ENCODE data around the gene LDB2. TPM values are rescaled to one million over a fixed set of nuclear protein-coding genes. Genes with fewer than 3 reads are reported as not detected.

The LDB2 gene
- total and polyA plus RNA-seq, 2 experiments from 2014 or later: 48.6 to 80.1 TPM

DNA sequence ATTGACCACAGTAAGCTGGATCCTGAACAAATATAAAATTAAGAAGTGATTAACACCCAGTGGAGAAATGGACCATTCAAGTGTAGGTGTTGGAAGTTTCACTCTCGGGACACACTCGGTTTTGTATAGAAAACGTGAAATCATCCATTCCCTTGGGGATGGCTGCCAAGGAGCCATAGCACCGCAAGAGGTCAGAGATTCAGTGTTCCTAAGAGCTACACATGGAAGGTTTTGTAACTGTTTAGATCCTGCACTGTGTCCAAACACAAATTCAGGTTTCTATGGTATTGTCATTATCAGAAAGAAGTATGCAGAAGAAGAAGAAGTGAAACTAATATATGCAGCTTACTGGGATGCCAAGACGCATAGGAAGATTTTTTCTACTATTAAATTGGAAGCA lies 281.0 kb downstream of the LDB2 start (continued):
- TF ChIP-seq, protein P1, sequence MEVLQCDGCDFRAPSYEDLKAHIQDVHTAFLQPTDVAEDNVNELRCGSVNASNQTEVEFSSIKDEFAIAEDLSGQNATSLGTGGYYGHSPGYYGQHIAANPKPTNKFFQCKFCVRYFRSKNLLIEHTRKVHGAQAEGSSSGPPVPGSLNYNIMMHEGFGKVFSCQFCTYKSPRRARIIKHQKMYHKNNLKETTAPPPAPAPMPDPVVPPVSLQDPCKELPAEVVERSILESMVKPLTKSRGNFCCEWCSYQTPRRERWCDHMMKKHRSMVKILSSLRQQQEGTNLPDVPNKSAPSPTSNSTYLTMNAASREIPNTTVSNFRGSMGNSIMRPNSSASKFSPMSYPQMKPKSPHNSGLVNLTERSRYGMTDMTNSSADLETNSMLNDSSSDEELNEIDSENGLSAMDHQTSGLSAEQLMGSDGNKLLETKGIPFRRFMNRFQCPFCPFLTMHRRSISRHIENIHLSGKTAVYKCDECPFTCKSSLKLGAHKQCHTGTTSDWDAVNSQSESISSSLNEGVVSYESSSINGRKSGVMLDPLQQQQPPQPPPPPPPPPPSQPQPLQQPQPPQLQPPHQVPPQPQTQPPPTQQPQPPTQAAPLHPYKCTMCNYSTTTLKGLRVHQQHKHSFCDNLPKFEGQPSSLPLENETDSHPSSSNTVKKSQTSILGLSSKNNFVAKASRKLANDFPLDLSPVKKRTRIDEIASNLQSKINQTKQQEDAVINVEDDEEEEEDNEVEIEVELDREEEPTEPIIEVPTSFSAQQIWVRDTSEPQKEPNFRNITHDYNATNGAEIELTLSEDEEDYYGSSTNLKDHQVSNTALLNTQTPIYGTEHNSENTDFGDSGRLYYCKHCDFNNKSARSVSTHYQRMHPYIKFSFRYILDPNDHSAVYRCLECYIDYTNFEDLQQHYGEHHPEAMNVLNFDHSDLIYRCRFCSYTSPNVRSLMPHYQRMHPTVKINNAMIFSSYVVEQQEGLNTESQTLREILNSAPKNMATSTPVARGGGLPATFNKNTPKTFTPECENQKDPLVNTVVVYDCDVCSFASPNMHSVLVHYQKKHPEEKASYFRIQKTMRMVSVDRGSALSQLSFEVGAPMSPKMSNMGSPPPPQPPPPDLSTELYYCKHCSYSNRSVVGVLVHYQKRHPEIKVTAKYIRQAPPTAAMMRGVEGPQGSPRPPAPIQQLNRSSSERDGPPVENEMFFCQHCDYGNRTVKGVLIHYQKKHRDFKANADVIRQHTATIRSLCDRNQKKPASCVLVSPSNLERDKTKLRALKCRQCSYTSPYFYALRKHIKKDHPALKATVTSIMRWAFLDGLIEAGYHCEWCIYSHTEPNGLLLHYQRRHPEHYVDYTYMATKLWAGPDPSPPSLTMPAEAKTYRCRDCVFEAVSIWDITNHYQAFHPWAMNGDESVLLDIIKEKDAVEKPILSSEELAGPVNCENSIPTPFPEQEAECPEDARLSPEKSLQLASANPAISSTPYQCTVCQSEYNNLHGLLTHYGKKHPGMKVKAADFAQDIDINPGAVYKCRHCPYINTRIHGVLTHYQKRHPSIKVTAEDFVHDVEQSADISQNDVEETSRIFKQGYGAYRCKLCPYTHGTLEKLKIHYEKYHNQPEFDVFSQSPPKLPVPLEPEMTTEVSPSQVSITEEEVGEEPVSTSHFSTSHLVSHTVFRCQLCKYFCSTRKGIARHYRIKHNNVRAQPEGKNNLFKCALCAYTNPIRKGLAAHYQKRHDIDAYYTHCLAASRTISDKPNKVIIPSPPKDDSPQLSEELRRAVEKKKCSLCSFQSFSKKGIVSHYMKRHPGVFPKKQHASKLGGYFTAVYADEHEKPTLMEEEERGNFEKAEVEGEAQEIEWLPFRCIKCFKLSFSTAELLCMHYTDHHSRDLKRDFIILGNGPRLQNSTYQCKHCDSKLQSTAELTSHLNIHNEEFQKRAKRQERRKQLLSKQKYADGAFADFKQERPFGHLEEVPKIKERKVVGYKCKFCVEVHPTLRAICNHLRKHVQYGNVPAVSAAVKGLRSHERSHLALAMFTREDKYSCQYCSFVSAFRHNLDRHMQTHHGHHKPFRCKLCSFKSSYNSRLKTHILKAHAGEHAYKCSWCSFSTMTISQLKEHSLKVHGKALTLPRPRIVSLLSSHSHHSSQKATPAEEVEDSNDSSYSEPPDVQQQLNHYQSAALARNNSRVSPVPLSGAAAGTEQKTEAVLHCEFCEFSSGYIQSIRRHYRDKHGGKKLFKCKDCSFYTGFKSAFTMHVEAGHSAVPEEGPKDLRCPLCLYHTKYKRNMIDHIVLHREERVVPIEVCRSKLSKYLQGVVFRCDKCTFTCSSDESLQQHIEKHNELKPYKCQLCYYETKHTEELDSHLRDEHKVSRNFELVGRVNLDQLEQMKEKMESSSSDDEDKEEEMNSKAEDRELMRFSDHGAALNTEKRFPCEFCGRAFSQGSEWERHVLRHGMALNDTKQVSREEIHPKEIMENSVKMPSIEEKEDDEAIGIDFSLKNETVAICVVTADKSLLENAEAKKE (CRISPR knock-in tag; IDR thresholded peaks at IDR 0.05): no peak
- TF ChIP-seq JUNB (IDR thresholded peaks at IDR 0.05; ENCODE audit: unreplicated experiment): no peak

DNA sequence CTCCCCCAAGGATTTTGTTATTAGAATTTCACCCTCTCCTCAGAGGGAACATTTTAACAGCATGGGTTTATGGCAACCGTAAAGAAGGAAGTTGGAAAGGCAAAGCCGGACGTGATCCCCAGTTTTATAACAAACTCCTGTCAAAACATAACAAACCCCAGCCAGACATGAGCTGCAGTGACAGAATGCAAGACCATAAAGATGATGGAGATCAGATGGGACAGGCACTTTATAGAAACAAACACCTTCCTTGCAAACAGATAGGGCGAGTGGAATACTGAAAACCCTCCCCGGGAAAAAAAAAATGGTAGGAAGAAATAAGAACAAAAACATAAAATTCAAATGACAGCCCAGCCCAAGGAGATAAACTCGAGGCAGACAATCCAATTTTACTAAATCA lies 281.4 kb downstream of the LDB2 start:
- Mint-ChIP-seq H3K4me1 (peaks cover 29% of the 10 kb centered on the region), H3K9me3 (peaks cover 8% of the 10 kb centered on the region; the same call in 2 of the 3 replicates), H3K36me3 (ENCODE audit: low read depth) (peaks cover 6% of the 10 kb centered on the region; the same call in 2 of the 3 replicates), H3K4me3 (no peak overlapping the region), H3K27ac (no peak overlapping the region), H3K27me3 (ENCODE audit: insufficient read depth, low read depth, poor library complexity) (peaks cover 1% of the 10 kb centered on the region)
- H3K79me2 ChIP-seq (replicated peaks; ENCODE audit: insufficient read depth): peaks cover 19% of the 10 kb centered on the region
- H3K4me1 ChIP-seq (ENCODE audit: insufficient read depth): peaks cover 13% of the 10 kb centered on the region
- H3K27me3 ChIP-seq (ENCODE audit: insufficient read depth): no peaks in the 10 kb centered on the region
- ATAC-seq (no peak), DNase-seq (ENCODE audit: low spot score) (no peak)
- no peak overlapping the region for H3K27ac ChIP-seq (ENCODE audit: low read depth)
- no peaks in the 10 kb centered on the region for H3F3A ChIP-seq (replicated peaks; ENCODE audit: low read depth)
- H3K9me2 ChIP-seq (ENCODE audit: insufficient read depth): peaks cover 3% of the 10 kb centered on the region; the same call in 1 of the 2 replicates
- no peaks in the 10 kb centered on the region; the same call in 1 of the 2 replicates for H4K20me1 ChIP-seq (replicated peaks; ENCODE audit: insufficient read depth)
- no peaks in the 10 kb centered on the region for H3K36me3 ChIP-seq (ENCODE audit: insufficient read depth)
- no peak overlapping the region for H3K4me2 ChIP-seq
- H2AFZ ChIP-seq: no peak overlapping the region
- no peak overlapping the region for H3K4me3 ChIP-seq
- TF ChIP-seq JUNB (IDR thresholded peaks at IDR 0.05; ENCODE audit: unreplicated experiment) (no peak), CREB1 (CRISPR knock-in tag; IDR thresholded peaks at IDR 0.05; ENCODE audit: low read depth) (no peak), POLR2AphosphoS5 (IDR thresholded peaks at IDR 0.05; ENCODE audit: low read depth) (no peak), NANOG (IDR thresholded peaks at IDR 0.05; ENCODE audit: borderline replicate concordance) (no peak), EZH2phosphoT487 (IDR thresholded peaks at IDR 0.05; ENCODE audit: unreplicated experiment) (no peak)
- TF ChIP-seq, protein P2, sequence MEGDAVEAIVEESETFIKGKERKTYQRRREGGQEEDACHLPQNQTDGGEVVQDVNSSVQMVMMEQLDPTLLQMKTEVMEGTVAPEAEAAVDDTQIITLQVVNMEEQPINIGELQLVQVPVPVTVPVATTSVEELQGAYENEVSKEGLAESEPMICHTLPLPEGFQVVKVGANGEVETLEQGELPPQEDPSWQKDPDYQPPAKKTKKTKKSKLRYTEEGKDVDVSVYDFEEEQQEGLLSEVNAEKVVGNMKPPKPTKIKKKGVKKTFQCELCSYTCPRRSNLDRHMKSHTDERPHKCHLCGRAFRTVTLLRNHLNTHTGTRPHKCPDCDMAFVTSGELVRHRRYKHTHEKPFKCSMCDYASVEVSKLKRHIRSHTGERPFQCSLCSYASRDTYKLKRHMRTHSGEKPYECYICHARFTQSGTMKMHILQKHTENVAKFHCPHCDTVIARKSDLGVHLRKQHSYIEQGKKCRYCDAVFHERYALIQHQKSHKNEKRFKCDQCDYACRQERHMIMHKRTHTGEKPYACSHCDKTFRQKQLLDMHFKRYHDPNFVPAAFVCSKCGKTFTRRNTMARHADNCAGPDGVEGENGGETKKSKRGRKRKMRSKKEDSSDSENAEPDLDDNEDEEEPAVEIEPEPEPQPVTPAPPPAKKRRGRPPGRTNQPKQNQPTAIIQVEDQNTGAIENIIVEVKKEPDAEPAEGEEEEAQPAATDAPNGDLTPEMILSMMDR (conservative IDR thresholded peaks at IDR 0.05; ENCODE audit: low read depth in 2 of 2): no peak
- TF ChIP-seq, protein P1 (CRISPR knock-in tag; IDR thresholded peaks at IDR 0.05): no peak
